ENCODE data around the gene HERPUD1.

HERPUD1 gene

DNA sequence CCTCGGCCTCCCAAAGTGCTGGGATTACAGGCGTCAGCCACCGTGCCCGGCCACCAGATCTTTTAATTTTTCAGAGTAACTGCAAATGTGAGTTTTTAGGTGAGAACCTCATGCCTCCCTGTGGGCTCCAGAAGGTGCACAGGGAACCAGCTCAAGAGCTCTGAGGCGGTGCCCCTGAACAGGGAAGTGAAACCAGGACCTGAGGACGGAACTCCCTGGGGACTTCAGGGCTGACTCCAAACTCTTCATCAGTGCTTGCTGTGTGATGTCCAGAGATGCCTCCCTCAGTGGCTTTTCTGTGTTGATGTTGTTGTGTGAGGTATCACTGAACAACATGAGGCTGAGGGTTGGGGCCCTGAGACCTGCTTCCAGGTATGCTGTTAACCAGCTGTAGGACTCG lies 43.1 kb upstream of the HERPUD1 start:
- no peak overlapping the region for H3K27ac ChIP-seq
- TF ChIP-seq ZFX (IDR thresholded peaks at IDR 0.05), result no peak
- TF ChIP-seq, protein P1, sequence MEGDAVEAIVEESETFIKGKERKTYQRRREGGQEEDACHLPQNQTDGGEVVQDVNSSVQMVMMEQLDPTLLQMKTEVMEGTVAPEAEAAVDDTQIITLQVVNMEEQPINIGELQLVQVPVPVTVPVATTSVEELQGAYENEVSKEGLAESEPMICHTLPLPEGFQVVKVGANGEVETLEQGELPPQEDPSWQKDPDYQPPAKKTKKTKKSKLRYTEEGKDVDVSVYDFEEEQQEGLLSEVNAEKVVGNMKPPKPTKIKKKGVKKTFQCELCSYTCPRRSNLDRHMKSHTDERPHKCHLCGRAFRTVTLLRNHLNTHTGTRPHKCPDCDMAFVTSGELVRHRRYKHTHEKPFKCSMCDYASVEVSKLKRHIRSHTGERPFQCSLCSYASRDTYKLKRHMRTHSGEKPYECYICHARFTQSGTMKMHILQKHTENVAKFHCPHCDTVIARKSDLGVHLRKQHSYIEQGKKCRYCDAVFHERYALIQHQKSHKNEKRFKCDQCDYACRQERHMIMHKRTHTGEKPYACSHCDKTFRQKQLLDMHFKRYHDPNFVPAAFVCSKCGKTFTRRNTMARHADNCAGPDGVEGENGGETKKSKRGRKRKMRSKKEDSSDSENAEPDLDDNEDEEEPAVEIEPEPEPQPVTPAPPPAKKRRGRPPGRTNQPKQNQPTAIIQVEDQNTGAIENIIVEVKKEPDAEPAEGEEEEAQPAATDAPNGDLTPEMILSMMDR (conservative IDR thresholded peaks at IDR 0.05), result no peak

DNA sequence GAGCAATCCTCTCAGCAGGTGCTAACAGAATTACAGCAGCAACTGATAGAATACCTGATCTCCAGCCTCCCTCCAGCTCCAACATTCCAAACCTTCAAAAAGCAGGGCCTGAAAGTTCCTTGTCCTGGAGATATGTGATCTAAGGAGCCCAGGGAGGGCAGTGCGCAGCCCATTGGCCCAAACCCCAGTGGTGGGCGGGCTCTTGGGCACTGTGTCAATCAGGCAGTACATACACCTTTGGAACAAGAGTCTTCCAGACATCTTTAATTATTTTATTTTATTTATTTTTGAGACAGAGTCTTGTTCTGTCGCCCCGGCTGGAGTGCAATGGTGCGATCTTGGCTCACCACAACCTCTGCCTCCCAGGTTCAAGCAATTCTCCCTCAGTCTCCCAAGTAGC lies 42.7 kb upstream of the HERPUD1 start:
- no peak for TF ChIP-seq ZFX (IDR thresholded peaks at IDR 0.05)
- H3K27ac ChIP-seq, result no peak overlapping the region

DNA sequence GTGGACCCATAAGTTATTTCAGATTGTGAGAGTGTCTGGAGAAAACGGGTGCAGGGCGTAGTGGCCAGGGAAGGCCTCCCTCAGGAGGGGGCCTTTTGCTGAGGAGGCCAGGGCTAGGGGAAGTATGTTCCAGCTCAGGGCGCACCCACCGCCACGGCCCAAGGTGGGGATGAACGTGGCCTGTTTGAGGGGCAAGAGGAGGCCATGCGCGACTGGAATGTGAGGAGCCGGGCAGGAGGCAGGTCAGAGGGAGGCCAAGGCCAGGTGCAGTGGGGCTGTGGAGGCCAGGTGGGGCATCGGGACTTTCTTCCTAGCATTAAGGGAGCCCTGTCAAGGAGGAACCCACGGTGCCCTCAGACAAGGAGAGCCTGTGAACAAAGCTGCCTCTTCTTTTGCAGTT lies 40.3 kb upstream of the HERPUD1 start:
- H3K27ac ChIP-seq, result no peak overlapping the region
- TF ChIP-seq, protein P1 (conservative IDR thresholded peaks at IDR 0.05), result no peak
- no peak for TF ChIP-seq ZFX (IDR thresholded peaks at IDR 0.05)

DNA sequence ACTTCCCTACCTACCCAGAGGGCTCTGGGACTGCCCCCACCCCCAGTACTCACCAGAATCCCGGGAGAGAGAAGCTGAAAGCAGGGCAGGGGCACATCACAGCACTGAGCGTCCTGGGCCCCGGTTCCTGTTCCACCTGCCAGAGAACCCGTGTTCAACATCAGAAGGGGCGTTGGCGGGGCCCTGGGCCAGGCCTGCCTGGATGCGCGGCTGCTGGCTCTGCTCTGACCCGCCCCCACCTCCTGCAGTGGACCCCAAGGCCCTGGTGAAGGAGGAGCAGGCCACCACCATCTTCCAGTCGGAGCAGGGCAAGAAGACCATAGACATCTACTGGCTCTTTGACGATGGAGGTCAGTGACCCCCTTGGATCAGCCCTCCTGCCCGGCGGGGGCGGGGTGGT lies 39.2 kb upstream of the HERPUD1 start:
- H3K27ac ChIP-seq, result no peak overlapping the region
- TF ChIP-seq, protein P1 (conservative IDR thresholded peaks at IDR 0.05), result no peak
- TF ChIP-seq ZFX (IDR thresholded peaks at IDR 0.05), result no peak

DNA sequence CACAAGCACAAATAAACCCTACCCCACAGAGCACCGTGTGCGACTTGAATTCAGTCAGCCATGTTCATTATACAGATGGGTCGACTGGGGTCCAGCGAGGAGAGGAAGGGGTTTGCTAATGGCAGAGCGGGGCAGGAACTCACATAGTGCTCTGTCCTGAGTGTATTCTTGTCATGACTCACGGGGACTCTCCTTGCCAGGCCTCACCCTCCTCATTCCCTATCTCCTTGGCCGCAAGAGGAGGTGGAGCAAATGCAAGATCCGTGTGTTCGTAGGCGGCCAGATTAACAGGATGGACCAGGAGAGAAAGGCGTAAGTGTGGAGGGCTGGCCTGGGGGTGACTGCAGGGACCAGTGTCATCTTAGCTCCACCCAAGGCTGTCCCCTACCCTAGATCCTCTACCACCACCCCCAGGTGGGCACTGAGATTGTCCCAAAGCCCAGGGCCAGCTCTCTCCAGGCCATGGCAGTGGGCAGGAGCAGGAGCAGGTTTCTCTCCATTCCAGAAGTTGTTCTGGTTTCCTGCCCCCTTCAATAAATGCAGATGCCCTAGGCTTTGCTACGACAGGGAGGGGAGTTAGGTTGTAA lies 37.5 kb upstream of the HERPUD1 start:
- TF ChIP-seq, protein P1 (conservative IDR thresholded peaks at IDR 0.05), result no peak
- no peak for TF ChIP-seq ZFX (IDR thresholded peaks at IDR 0.05)
- no peak overlapping the region for H3K27ac ChIP-seq

DNA sequence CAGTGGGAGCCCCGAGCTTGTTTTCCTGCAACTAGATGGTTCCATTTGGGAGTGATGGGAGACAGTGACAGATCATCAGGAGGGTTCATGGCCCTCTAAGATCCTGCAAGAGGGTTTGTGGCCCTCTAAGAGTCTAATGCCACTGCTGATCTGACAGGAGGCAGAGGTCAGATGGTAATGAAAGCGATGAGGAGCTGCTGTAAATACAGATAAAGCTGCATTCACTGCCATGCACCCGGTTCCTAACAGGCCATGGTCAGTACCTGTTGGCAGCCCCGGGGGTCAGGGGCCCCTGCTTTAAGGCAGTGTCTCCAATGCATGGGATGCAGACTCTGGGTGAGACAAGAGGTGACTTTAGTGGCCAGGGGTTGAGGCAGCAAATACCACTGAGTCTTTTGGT lies 36.1 kb upstream of the HERPUD1 start:
- H3K27ac ChIP-seq, result no peak overlapping the region
- TF ChIP-seq ZFX (IDR thresholded peaks at IDR 0.05), result no peak
- TF ChIP-seq, protein P1 (conservative IDR thresholded peaks at IDR 0.05), result no peak

DNA sequence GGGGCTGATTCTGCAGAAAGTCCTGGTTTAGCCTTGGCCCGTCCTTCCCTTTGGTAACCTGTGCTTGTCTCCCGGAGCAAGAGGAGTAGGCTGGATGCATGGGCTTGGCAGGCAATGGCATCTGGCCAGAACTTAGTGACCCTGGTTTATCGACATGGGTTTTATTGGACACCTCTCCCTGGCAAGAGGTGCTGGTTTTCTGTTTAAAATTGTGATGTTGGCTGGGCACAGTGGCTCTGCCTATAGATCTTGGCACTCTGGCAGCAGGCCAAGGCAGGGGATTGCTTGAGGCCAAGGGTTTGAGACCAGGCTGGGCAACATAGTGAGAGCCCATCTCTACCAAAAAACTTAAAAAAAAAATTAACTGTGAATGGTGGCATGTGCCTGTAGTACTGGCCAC lies 35.7 kb upstream of the HERPUD1 start:
- H3K27ac ChIP-seq, result no peak overlapping the region
- TF ChIP-seq ZFX (IDR thresholded peaks at IDR 0.05), result no peak
- TF ChIP-seq, protein P1 (conservative IDR thresholded peaks at IDR 0.05), result no peak
